K562 (cell line): ENCODE measurements around the gene SLC35A2. TPM values are rescaled to one million over a fixed set of nuclear protein-coding genes. Genes with fewer than 3 reads are reported as not detected.

ENCODE experiments used
- CXXC5 ChIP-seq: fragments of 250-450 bp; sonication (Bioruptor Pico); IDR thresholded peaks from 2 replicates; pipeline ENCODE4 v1.8.0; 2022; ENCODE audit warnings: inconsistent platforms, mild to moderate bottlenecking, moderate library complexity
- DMBX1 ChIP-seq: fragments of 250-450 bp; sonication (Bioruptor Pico); IDR thresholded peaks from 2 replicates; pipeline ENCODE4 v1.8.0; 2022; ENCODE audit warnings: inconsistent platforms, mild to moderate bottlenecking, moderate library complexity, borderline replicate concordance
- E2F3 ChIP-seq: fragments of 250-450 bp; sonication (Bioruptor Pico); IDR thresholded peaks from 2 replicates; pipeline ENCODE4 v1.4.0; 2020; ENCODE audit warnings: mild to moderate bottlenecking
- HIVEP1 ChIP-seq: fragments of 250-450 bp; sonication (Bioruptor Pico); IDR thresholded peaks from 2 replicates; pipeline ENCODE4 v1.4.0; 2020; ENCODE audit warnings: mild to moderate bottlenecking
- HMGN3 ChIP-seq: IDR thresholded peaks from 2 replicates; pipeline ENCODE4 v1.6.1; 2011; ENCODE audit warnings: borderline replicate concordance, low read depth, mild to moderate bottlenecking, mixed read lengths, low read length; ENCODE audit not compliant: insufficient read length; ENCODE audit errors: extremely low read depth
- KAT7 ChIP-seq: sonication (generic); formaldehyde crosslinking; IDR thresholded peaks from 2 replicates; pipeline ENCODE4 v1.8.0; 2022; ENCODE audit warnings: missing genetic modification reagents, mild to moderate bottlenecking, borderline replicate concordance
- KDM2B ChIP-seq: fragments of 250-450 bp; sonication (Bioruptor Pico); IDR thresholded peaks from 2 replicates; pipeline ENCODE4 v1.8.0; 2021; ENCODE audit warnings: mild to moderate bottlenecking, moderate library complexity
- MECOM ChIP-seq: fragments of 250-450 bp; sonication (Bioruptor Pico); IDR thresholded peaks from 2 replicates; pipeline ENCODE4 v1.8.0; 2022; ENCODE audit warnings: inconsistent platforms
- NCOA1 ChIP-seq: fragments of 450-650 bp; IDR thresholded peaks from 2 replicates; pipeline ENCODE4 v1.6.1; 2016; ENCODE audit warnings: low read depth
- NR2C1 ChIP-seq, 2 experiments: fragments of 450-650 bp; IDR thresholded peaks; 2 replicates each; pipeline ENCODE4 v1.6.1; 2017; ENCODE audit warnings: mild to moderate bottlenecking in 2 of 2, antibody characterized with exemption in 1 of 2, inconsistent platforms in 1 of 2, missing compliant biosample characterization in 1 of 2, missing genetic modification characterization in 1 of 2
- RB1 ChIP-seq: fragments of 450-650 bp; IDR thresholded peaks from 2 replicates; pipeline ENCODE4 v1.6.1; 2017; ENCODE audit warnings: low read depth, mild to moderate bottlenecking
- RNF2 ChIP-seq: sonication (generic); IDR thresholded peaks from 2 replicates; pipeline ENCODE4 v1.6.1; 2016
- SIX5 ChIP-seq, 2 experiments: IDR thresholded peaks; 2 replicates each; pipeline ENCODE4 v1.6.1; 2011; ENCODE audit warnings: low read length in 2 of 2, borderline replicate concordance in 1 of 2, low read depth in 1 of 2, mild to moderate bottlenecking in 1 of 2, moderate library complexity in 1 of 2; ENCODE audit not compliant: insufficient read depth in 1 of 2
- SMARCA5 ChIP-seq: fragments of 450-650 bp; IDR thresholded peaks from 2 replicates; pipeline ENCODE4 v1.6.1; 2016
- TAF1 ChIP-seq: IDR thresholded peaks from 2 replicates; pipeline ENCODE4 v1.6.1; 2011; ENCODE audit warnings: mild to moderate bottlenecking, low read length, moderate library complexity; ENCODE audit not compliant: insufficient read depth, control insufficient read depth, severe bottlenecking; ENCODE audit errors: extremely low read depth
- TRIM24 ChIP-seq, 2 experiments: fragments of 450-650 bp; IDR thresholded peaks; 2 replicates each; pipeline ENCODE4 v1.6.1; 2016
- ZBTB11 ChIP-seq, 3 experiments: fragments of 200-800 bp in 1 of 3; fragments of 250-450 bp in 1 of 3; fragments of 450-650 bp in 1 of 3; sonication (Bioruptor Pico) in 1 of 3; sonication (Bioruptor generic) in 1 of 3; formaldehyde crosslinking in 1 of 3; IDR thresholded peaks; 2 replicates each; pipeline versions ENCODE4 v1.6.1 to v1.8.0; 2016 to 2022; ENCODE audit warnings: mild to moderate bottlenecking in 2 of 3, missing genetic modification characterization in 2 of 3, missing compliant biosample characterization in 1 of 3, moderate library complexity in 1 of 3
- ZBTB9 ChIP-seq: fragments of 450-650 bp; formaldehyde crosslinking; IDR thresholded peaks from 2 replicates; pipeline ENCODE4 v1.4.0; 2020; ENCODE audit warnings: mild to moderate bottlenecking, moderate library complexity
- ZNF316 ChIP-seq: fragments of 450-650 bp; IDR thresholded peaks from 2 replicates; pipeline ENCODE4 v1.6.1; 2016
- polyA plus RNA-seq, 8 experiments: library from polyadenylated mRNA; depleted of rRNA in 4 of 8; stranded (reverse) in 5 of 8; unstranded in 3 of 8; fragments of >200 nt; fragmentation: Nextera tagmentation in 2 of 8; fragmentation: Illumina TruSeq in 1 of 8; extraction: Ambion mirVana in 2 of 8; extraction: Trizol in 1 of 8; gene quantifications; 2 replicates each; pipeline versions ENCODE4 v1.2.1 to v1.2.3, GENCODE V29; 2011 to 2014; ENCODE audit warnings: inconsistent platforms in 1 of 8, missing spikeins in 1 of 8
- total RNA-seq, 7 experiments: library from RNA; depleted of rRNA in 6 of 7; stranded (reverse); fragments of >200 nt in 6 of 7; fragmentation: Illumina TruSeq in 2 of 7; extraction: Trizol in 2 of 7; gene quantifications; 2 replicates each; pipeline versions ENCODE4 v1.2.1 to v1.2.3, GENCODE V29; 2011 to 2021; ENCODE audit warnings: low replicate concordance in 1 of 7
- TF ChIP-seq, protein P1 (sequence below): fragments of 250-450 bp; sonication (Bioruptor Pico); IDR thresholded peaks from 2 replicates; pipeline ENCODE4 v1.5.0; 2021
- TF ChIP-seq, protein P2 (sequence below), 3 experiments: fragments of 200-800 bp in 1 of 3; sonication (Bioruptor generic) in 1 of 3; sonication (generic) in 1 of 3; formaldehyde crosslinking in 1 of 3; IDR thresholded peaks; 2 replicates each; pipeline versions ENCODE4 v1.6.1 to v1.8.0; 2016 to 2022; ENCODE audit warnings: mild to moderate bottlenecking in 2 of 3, missing compliant biosample characterization in 2 of 3, missing genetic modification characterization in 2 of 3, missing genetic modification reagents in 1 of 3

The SLC35A2 gene
- total and polyA plus RNA-seq, 9 of the 15 experiments (the other 6 are each of a cell fraction or from before 2014, with no cell fraction given): 3.3 to 38.9 (median 20.0) TPM

GRCh38 chrX:48940404-48940955 lies 29.0 kb upstream of the SLC35A2 start (continued):
- TF ChIP-seq ZBTB9 (CRISPR knock-in tag): 0 out of 2 replicates have a peak, but pooled peaks have one; percentile 45
- no peak for TF ChIP-seq E2F3 (CRISPR knock-in tag)
- TF ChIP-seq KDM2B (CRISPR knock-in tag): no peak
- TF ChIP-seq RB1: peak; percentile 26; the same call in 1 of the 2 replicates
- 0 out of 2 replicates have a peak, but pooled peaks have one; percentile 63 for TF ChIP-seq HIVEP1 (CRISPR knock-in tag)
- no peak for TF ChIP-seq NR2C1 (IDR thresholded peaks at IDR 0.05)
- TF ChIP-seq NR2C1 (tag; IDR thresholded peaks at IDR 0.05): peak; percentile 69
- TF ChIP-seq KAT7 (CRISPR knock-in tag): peak; percentile 28; the same call in 1 of the 2 replicates
- no peak for TF ChIP-seq SMARCA5
- TF ChIP-seq ZNF316: peak; percentile 99
- TF ChIP-seq MECOM: peak; percentile 58; the same call in 1 of the 2 replicates
- peak; percentile 56; the same call in 1 of the 2 replicates for TF ChIP-seq NCOA1
- 0 out of 4 replicates have a peak, but pooled peaks of 1 of the 2 experiments have one; percentile 55 for TF ChIP-seq TRIM24 (IDR thresholded peaks at IDR 0.05)
- TF ChIP-seq TAF1: peak; percentile 31
- peak in 1 of 3 experiments; percentile 44; a peak in 1 of 6 replicates for TF ChIP-seq ZBTB11 (CRISPR knock-in tag; IDR thresholded peaks at IDR 0.05)
- TF ChIP-seq HMGN3: no peak
- TF ChIP-seq CXXC5 (CRISPR knock-in tag): peak; percentile 62; the same call in 1 of the 2 replicates
- TF ChIP-seq DMBX1 (CRISPR knock-in tag): peak; percentile 94
- TF ChIP-seq, protein P1, sequence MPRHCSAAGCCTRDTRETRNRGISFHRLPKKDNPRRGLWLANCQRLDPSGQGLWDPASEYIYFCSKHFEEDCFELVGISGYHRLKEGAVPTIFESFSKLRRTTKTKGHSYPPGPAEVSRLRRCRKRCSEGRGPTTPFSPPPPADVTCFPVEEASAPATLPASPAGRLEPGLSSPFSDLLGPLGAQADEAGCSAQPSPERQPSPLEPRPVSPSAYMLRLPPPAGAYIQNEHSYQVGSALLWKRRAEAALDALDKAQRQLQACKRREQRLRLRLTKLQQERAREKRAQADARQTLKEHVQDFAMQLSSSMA (CRISPR knock-in tag): no peak
- TF ChIP-seq, protein P2, sequence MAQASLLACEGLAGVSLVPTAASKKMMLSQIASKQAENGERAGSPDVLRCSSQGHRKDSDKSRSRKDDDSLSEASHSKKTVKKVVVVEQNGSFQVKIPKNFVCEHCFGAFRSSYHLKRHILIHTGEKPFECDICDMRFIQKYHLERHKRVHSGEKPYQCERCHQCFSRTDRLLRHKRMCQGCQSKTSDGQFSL (CRISPR knock-in tag; IDR thresholded peaks at IDR 0.05): no peak
- TF ChIP-seq, protein P2 (tag; IDR thresholded peaks at IDR 0.05): 0 out of 4 replicates have a peak, but pooled peaks of 1 of the 2 experiments have one; percentile 50
- 0 out of 2 replicates have a peak, but pooled peaks have one; percentile 60 for TF ChIP-seq RNF2
- TF ChIP-seq SIX5 (IDR thresholded peaks at IDR 0.05; ENCODE audit: borderline replicate concordance in 1 of 2, insufficient read depth in 1 of 2, low read depth in 1 of 2, low read length in 2 of 2): no peak
